Gastroesophageal sphincter (tissue), 4 donors: ENCODE data around the gene AKAP10. TPM values are rescaled to one million over a fixed set of nuclear protein-coding genes. Genes with fewer than 3 reads are reported as not detected.
"Not testable (repeated sequence)": the region's sequence is repeated elsewhere in the genome, so short reads cannot be mapped to it uniquely, and the experiment has no call there.

Experiments used
- ATAC-seq: fragments of 150-250 bp; one replicate; pipeline ENCODE4 v1.9.1; 2016; ENCODE audit warnings: mild to moderate bottlenecking, moderate library complexity
- H3K27ac ChIP-seq, 4 donors: fragments of 200-600 bp; sonication (generic) in 3 of 4; 1 replicate in 3 of 4; 2 replicates in 1 of 4; pipeline ENCODE4 v1.5.1; 2016 to 2019
- H3K27me3 ChIP-seq: fragments of 200-600 bp; sonication (generic); one replicate; pipeline ENCODE4 v1.5.1; 2019
- H3K36me3 ChIP-seq, 2 donors: fragments of 200-600 bp; sonication (generic); one replicate each; pipeline ENCODE4 v1.5.1; 2019; ENCODE audit warnings: control low read depth in 1 of 2
- H3K4me1 ChIP-seq, 3 donors: fragments of 200-600 bp; sonication (generic); 1 replicate in 2 of 3; 2 replicates in 1 of 3; pipeline ENCODE4 v1.5.1; 2016 to 2019; ENCODE audit warnings: control low read depth in 2 of 3
- H3K4me3 ChIP-seq, 2 donors: fragments of 200-600 bp; sonication (generic); one replicate each; pipeline ENCODE4 v1.5.1; 2019; ENCODE audit warnings: mild to moderate bottlenecking in 1 of 2, moderate library complexity in 1 of 2
- H3K9me3 ChIP-seq, 3 donors: fragments of 200-600 bp; sonication (generic); one replicate each; pipeline ENCODE4 v1.5.1; 2017 to 2019; ENCODE audit warnings: control low read depth in 2 of 3
- CTCF ChIP-seq, 4 experiments: fragments of 200-600 bp in 2 of 4; fragments of 450-650 bp in 2 of 4; sonication (generic) in 1 of 4; IDR thresholded peaks; one replicate each; pipeline ENCODE4 v1.5.1; 2017 to 2019; ENCODE audit warnings: antibody characterized with exemption in 4 of 4, mild to moderate bottlenecking in 2 of 4, moderate library complexity in 2 of 4
- EP300 ChIP-seq: sonication (generic); formaldehyde crosslinking; IDR thresholded peaks from one replicate; pipeline ENCODE4 v1.6.1; 2017; ENCODE audit warnings: antibody characterized with exemption, mild to moderate bottlenecking
- POLR2A ChIP-seq, 2 donors: fragments of 450-650 bp; IDR thresholded peaks; one replicate each; pipeline ENCODE4 v1.6.1; 2017; ENCODE audit warnings: antibody characterized with exemption in 2 of 2, mild to moderate bottlenecking in 2 of 2, moderate library complexity in 1 of 2
- POLR2AphosphoS5 ChIP-seq: sonication (generic); formaldehyde crosslinking; IDR thresholded peaks from one replicate; pipeline ENCODE4 v1.6.1; 2017; ENCODE audit warnings: antibody characterized with exemption
- WGBS, 2 donors: methylation state at CpG; one replicate each; pipeline ENCODE4 v1.1.5; 2018; ENCODE audit warnings: low coverage in 1 of 2; 5-methylcytosine and 5-hydroxymethylcytosine counted together
- small RNA-seq, 4 donors: library from RNA; depleted of rRNA; stranded (forward); fragments of <200 nt; gene quantifications; one replicate each; pipeline ENCODE3, GENCODE V24; 2016
- total RNA-seq, 4 donors: library from RNA; depleted of rRNA; stranded (reverse); fragments of >200 nt; gene quantifications; one replicate each; pipeline ENCODE4 v1.1.0, GENCODE V29; 2016

Gene AKAP10
- total RNA-seq, 4 donors from 2014 or later, result 22.6 to 46.4 (median 24.4) TPM

GRCh38 chr17:19865021-19865420 lies 112.6 kb downstream of the AKAP10 start:
- no peak overlapping the region for H3K4me3 ChIP-seq
- no peaks in the 10 kb centered on the region for H3K27me3 ChIP-seq
- H3K9me3 ChIP-seq, result no peaks in the 10 kb centered on the region
- no peak overlapping the region for H3K27ac ChIP-seq
- peaks cover 0 to 27% (median 6%) of the 10 kb centered on the region in 3 donors for H3K4me1 ChIP-seq
- peaks cover 0 to 41% of the 10 kb centered on the region in 2 donors for H3K36me3 ChIP-seq
- ATAC-seq, result no peak
- no peak for TF ChIP-seq EP300
- TF ChIP-seq POLR2AphosphoS5, result no peak
- TF ChIP-seq POLR2A (IDR thresholded peaks at IDR 0.05), result no peak
- TF ChIP-seq CTCF (IDR thresholded peaks at IDR 0.05), result no peak
- 78 to 82% methylated on average over 3 of the region's 3 CpGs for WGBS, 2 donors

- H3K4me1 ChIP-seq, ATAC-seq, H3K9me3 ChIP-seq, H3K27ac ChIP-seq, H3K27me3 ChIP-seq, H3K4me3 ChIP-seq: not testable (repeated sequence)
- H3K36me3 ChIP-seq, result peaks cover 0 to 68% of the 10 kb centered on the region in 2 donors
- WGBS, 2 donors, result 94 to 100% methylated on average over 4 to 8 of the region's 9 CpGs
Measured at GRCh38 chr17:19860647-19861177, 116.9 kb downstream of the AKAP10 start.

DNA sequence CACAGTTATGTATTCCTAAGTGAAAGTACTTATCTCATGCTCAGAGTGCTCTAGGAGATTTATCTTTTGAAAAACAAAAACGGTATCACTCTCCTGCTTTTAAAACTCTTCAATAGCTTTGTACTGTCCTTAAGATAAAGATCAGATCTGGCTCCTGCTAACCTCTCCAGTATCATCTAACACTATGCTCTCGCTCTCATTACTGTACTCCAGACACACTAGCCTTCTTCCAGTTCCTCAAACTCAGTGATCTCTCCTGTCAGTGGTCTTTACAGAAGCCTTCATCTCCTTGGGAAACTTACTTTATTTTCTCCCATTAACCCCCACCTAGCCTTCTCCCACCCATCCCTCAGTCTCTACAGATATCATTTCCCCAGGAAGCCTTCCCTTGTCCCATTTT lies 120.0 kb downstream of the AKAP10 start:
- H3K9me3 ChIP-seq, result no peaks in the 10 kb centered on the region
- no peak overlapping the region for H3K27ac ChIP-seq
- H3K4me1 ChIP-seq, result no peaks in the 10 kb centered on the region
- no peak overlapping the region for H3K4me3 ChIP-seq
- H3K27me3 ChIP-seq, result no peaks in the 10 kb centered on the region
- TF ChIP-seq CTCF (IDR thresholded peaks at IDR 0.05) (no peak), EP300 (no peak), POLR2AphosphoS5 (no peak)
- peaks cover 0 to 66% of the 10 kb centered on the region in 2 donors for H3K36me3 ChIP-seq
- no peak for ATAC-seq
- 63 to 69% methylated on average over 2 of the region's 2 CpGs for WGBS, 2 donors

Small RNA genes lying within 50 kb of the gene (small RNA-seq; reads per million reads assigned to genes)
- 0 reads per million in 4 donors for gene AC015726.2

Other genes starting within 250 kb of the AKAP10 start
- gene ALDH3A1, start 229.5 kb downstream of the AKAP10 start, total RNA-seq, result 10 to 100 TPM in 1 of 4 donors, 1 to 10 TPM in 3; 1.6 to 18.8 (median 3.1) TPM
- gene ULK2, start 109.9 kb downstream of the AKAP10 start, total RNA-seq, result 10 to 100 TPM; 29.2 to 48.7 (median 47.5) TPM
- gene SPECC1, start 31.5 kb upstream of the AKAP10 start, total RNA-seq, result 10 to 100 TPM; 22.5 to 36.3 (median 33.2) TPM